ACC112 (cell line): ENCODE data around the gene GRID1.

Source experiments
- H2AFZ ChIP-seq: fragments of 200-600 bp; sonication (generic); one replicate; pipeline ENCODE4 v1.6.0; 2017; ENCODE audit warnings: antibody characterized with exemption, low read length; ENCODE audit not compliant: unreplicated experiment
- H3K27ac ChIP-seq: fragments of 200-600 bp; sonication (generic); 2 replicates; pipeline ENCODE4 v1.5.1; 2014; ENCODE audit warnings: low read depth, mild to moderate bottlenecking, antibody characterized with exemption, low read length, moderate library complexity
- H3K27me3 ChIP-seq: fragments of 200-600 bp; sonication (generic); 2 replicates; pipeline ENCODE4 v1.6.1; 2014; ENCODE audit warnings: mild to moderate bottlenecking, antibody characterized with exemption, low read length, moderate library complexity, mixed read lengths; ENCODE audit not compliant: insufficient read depth
- H3K36me3 ChIP-seq: fragments of 200-600 bp; sonication (generic); 2 replicates; pipeline ENCODE4 v1.6.1; 2016; ENCODE audit warnings: mild to moderate bottlenecking, antibody characterized with exemption, low read length, moderate library complexity, mixed read lengths; ENCODE audit not compliant: insufficient read depth
- H3K4me1 ChIP-seq: fragments of 200-600 bp; sonication (generic); one replicate; pipeline ENCODE4 v1.6.1; 2016; ENCODE audit warnings: low read length, mixed read lengths; ENCODE audit not compliant: insufficient read depth, unreplicated experiment, control insufficient read depth
- H3K4me3 ChIP-seq: fragments of 200-600 bp; sonication (generic); 2 replicates; pipeline ENCODE4 v1.5.1; 2014; ENCODE audit warnings: mild to moderate bottlenecking, low read depth, low read length
- H3K79me2 ChIP-seq: fragments of 200-600 bp; sonication (generic); one replicate; pipeline ENCODE4 v1.6.0; 2016; ENCODE audit warnings: low read length; ENCODE audit not compliant: control insufficient read depth, unreplicated experiment, insufficient read depth

The GRID1 gene

DNA sequence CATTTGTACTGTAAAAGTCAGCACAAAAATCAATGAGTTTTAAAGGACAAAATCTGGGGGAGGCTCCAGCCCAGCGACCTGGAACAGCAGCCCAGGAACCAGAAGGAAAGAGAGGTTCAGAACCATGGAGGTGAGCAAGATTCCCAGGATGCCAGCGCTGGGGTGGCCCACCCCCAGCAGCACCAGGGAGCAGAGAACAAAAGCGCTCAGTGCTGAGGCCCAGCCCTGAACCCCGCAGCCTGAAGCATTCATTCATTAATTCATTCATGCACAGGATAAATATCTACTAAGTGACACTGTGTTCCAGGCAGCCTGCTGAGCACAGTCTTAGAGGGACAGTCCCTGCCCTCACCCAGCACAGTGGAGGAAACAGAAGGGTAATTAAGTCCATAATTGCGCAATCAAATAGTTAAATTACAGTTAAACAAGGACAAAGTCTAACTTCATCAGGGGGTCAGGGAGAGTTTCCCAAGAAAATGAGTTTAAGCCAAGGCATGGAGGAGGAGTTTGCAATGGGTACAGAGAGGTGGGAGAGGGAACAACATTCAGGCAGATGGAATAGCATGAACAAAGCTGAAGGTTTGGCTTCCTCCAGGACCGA, 202.3 kb downstream of the GRID1 start:
- H3K36me3 ChIP-seq = no peaks in the 10 kb centered on the region
- H3K4me1 ChIP-seq = no peaks in the 10 kb centered on the region
- no peak overlapping the region for H3K4me3 ChIP-seq
- H3K27me3 ChIP-seq = no peaks in the 10 kb centered on the region
- no peak overlapping the region for H2AFZ ChIP-seq
- H3K79me2 ChIP-seq = no peaks in the 10 kb centered on the region
- H3K27ac ChIP-seq = no peak overlapping the region

DNA sequence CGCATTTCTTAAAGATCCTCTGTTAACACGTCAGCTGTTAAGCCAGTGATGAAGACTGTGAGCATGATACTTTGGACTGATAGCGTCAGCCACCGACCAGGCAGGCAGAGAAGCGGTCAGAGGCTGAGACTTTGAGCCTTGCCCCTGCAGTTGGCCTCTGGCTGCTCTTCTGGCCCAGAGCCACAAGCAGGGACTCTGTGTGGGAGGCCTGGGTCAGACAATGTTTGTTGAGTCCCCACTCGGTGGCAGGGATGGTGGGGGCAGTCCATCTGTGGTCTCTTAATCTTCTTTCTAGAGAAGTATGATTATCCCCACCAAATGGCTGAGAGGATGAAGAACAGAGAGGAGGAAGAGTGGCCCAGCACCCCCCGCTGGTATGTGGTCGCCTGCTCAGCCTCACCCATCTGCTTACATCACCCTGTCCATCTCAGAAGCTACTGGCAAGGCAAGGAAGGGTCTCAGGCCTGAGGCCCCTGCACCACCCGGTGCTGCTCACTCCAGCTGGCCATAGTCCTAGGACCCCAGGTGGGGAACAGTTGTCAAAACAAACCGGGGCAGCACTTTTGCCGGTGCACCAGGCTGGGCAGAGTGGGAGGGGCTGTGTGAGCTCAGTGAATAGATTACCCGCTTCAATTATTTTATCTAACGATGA, 202.9 kb downstream of the GRID1 start:
- H2AFZ ChIP-seq = no peak overlapping the region
- no peaks in the 10 kb centered on the region for H3K36me3 ChIP-seq
- H3K27ac ChIP-seq = no peak overlapping the region
- H3K79me2 ChIP-seq = no peaks in the 10 kb centered on the region
- H3K4me3 ChIP-seq = no peak overlapping the region
- H3K27me3 ChIP-seq = no peaks in the 10 kb centered on the region
- no peaks in the 10 kb centered on the region for H3K4me1 ChIP-seq

- H3K27ac ChIP-seq = no peak overlapping the region
- H3K4me3 ChIP-seq = no peak overlapping the region
- H3K79me2 ChIP-seq = no peaks in the 10 kb centered on the region
- no peaks in the 10 kb centered on the region for H3K27me3 ChIP-seq
- no peak overlapping the region for H2AFZ ChIP-seq
- H3K36me3 ChIP-seq = no peaks in the 10 kb centered on the region
- H3K4me1 ChIP-seq = no peaks in the 10 kb centered on the region
These were observed 203.7 kb downstream of the GRID1 start for GRCh38 chr10:86162696-86163400.

GRCh38 chr10:86162036-86162435, 204.6 kb downstream of the GRID1 start:
- Histone ChIP-seq H3K27ac (no peak overlapping the region), H3K4me3 (no peak overlapping the region), H3K36me3 (no peaks in the 10 kb centered on the region), H3K27me3 (no peaks in the 10 kb centered on the region), H3K79me2 (no peaks in the 10 kb centered on the region), H3K4me1 (no peaks in the 10 kb centered on the region), H2AFZ (no peak overlapping the region)

DNA sequence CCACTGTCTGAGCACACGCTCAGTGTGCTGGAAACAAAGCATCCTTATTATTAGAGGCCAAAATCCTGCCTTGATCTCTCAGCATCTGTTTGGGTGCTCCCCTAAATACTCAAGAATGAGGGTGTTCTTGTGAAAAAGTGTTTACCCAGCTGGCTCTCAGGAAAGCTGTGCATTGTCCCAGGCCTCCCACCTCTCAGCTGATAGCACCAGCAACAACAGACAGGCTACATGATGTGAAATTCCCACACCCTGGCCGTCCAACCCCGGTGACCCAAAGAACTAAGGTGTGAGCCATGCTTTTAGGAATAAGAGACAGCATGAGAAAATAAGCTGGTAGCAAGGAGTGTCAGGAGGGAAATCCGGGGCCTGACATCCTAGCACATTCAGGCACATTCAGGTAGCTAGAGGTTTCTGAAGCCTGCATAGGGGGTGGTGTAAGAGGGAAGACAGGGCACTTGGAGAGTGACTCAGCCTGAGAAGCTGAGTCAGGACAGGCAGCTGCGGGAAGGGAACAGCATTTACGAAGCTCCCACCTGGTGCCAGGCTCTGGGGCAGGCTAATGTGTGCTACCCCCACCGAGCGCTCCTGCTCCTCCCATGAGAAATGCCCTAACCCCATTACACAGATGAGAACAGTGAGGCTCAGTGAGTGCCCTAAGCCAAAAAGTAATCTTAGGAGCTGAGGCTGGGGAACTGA, 205.6 kb downstream of the GRID1 start:
- H3K4me1 ChIP-seq = no peaks in the 10 kb centered on the region
- H3K36me3 ChIP-seq = no peaks in the 10 kb centered on the region
- H3K4me3 ChIP-seq = no peak overlapping the region
- H3K27ac ChIP-seq = no peak overlapping the region
- no peaks in the 10 kb centered on the region for H3K79me2 ChIP-seq
- no peaks in the 10 kb centered on the region for H3K27me3 ChIP-seq
- no peak overlapping the region for H2AFZ ChIP-seq

GRCh38 chr10:86159797-86160196, 206.8 kb downstream of the GRID1 start:
- H3K4me1 ChIP-seq = no peaks in the 10 kb centered on the region

GRCh38 chr10:86155054-86155921, 211.3 kb downstream of the GRID1 start:
- no peaks in the 10 kb centered on the region for H3K36me3 ChIP-seq

More at GRCh38 chr10:86159797-86160196, 206.8 kb downstream of the GRID1 start:
- H2AFZ ChIP-seq = no peak overlapping the region
- no peaks in the 10 kb centered on the region for H3K79me2 ChIP-seq
- H3K27ac ChIP-seq = no peak overlapping the region
- H3K27me3 ChIP-seq = no peaks in the 10 kb centered on the region
- H3K4me3 ChIP-seq = no peak overlapping the region
- no peaks in the 10 kb centered on the region for H3K36me3 ChIP-seq

GRCh38 chr10:86153751-86154150, 212.8 kb downstream of the GRID1 start:
- H3K4me3 ChIP-seq = no peak overlapping the region
- no peak overlapping the region for H3K27ac ChIP-seq
- H2AFZ ChIP-seq = no peak overlapping the region
- H3K36me3 ChIP-seq = no peaks in the 10 kb centered on the region
- H3K27me3 ChIP-seq = no peaks in the 10 kb centered on the region
- no peaks in the 10 kb centered on the region for H3K4me1 ChIP-seq
- H3K79me2 ChIP-seq = no peaks in the 10 kb centered on the region

More at GRCh38 chr10:86155054-86155921, 211.3 kb downstream of the GRID1 start:
- no peaks in the 10 kb centered on the region for H3K4me1 ChIP-seq
- H2AFZ ChIP-seq = no peak overlapping the region
- H3K79me2 ChIP-seq = no peaks in the 10 kb centered on the region
- H3K27ac ChIP-seq = no peak overlapping the region
- H3K27me3 ChIP-seq = no peaks in the 10 kb centered on the region
- H3K4me3 ChIP-seq = no peak overlapping the region

DNA sequence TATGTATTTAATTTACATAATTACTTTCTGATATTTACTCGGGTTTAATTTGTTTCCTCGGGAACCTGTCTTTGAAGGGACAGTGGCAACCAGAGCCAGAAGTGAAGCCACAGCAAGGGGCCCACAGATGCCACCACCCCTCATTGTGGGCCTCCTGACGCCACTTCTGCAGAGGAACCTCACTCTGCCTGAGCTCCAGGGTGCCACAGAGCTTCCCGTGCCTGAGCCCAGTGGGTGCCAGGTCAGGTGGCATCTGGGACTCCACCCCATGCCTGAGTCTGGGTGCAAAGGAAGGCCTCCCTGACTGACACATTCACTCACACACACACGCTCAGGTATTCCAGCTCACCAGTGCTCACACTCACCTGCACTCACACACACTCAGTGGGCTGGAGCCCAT, 213.7 kb downstream of the GRID1 start:
- Histone ChIP-seq H3K27me3 (no peaks in the 10 kb centered on the region), H3K27ac (no peak overlapping the region), H2AFZ (no peak overlapping the region), H3K4me3 (no peak overlapping the region), H3K4me1 (no peaks in the 10 kb centered on the region), H3K79me2 (no peaks in the 10 kb centered on the region), H3K36me3 (no peaks in the 10 kb centered on the region)

- H3K79me2 ChIP-seq = no peaks in the 10 kb centered on the region
- H3K4me3 ChIP-seq = no peak overlapping the region
- no peak overlapping the region for H2AFZ ChIP-seq
- H3K4me1 ChIP-seq = no peaks in the 10 kb centered on the region
- H3K36me3 ChIP-seq = no peaks in the 10 kb centered on the region
- no peak overlapping the region for H3K27ac ChIP-seq
- no peaks in the 10 kb centered on the region for H3K27me3 ChIP-seq
These were observed 214.2 kb downstream of the GRID1 start for GRCh38 chr10:86152354-86152753.
